Sigmoid colon (tissue), 7 donors: ENCODE results near the gene TDRD5. TPM values are rescaled to one million over a fixed set of nuclear protein-coding genes. Genes with fewer than 3 reads are reported as not detected.

ENCODE experiments used
- DNase-seq: peaks from one replicate; pipeline ENCODE4 v3.0.0-alpha.2; 2019
- H3K27ac ChIP-seq, 4 donors: fragments of 200-600 bp; sonication (generic); one replicate each; pipeline ENCODE4 v1.5.1; 2016 to 2019; ENCODE audit warnings: mild to moderate bottlenecking in 1 of 4
- H3K27me3 ChIP-seq, 3 donors: fragments of 200-600 bp; sonication (generic); one replicate each; pipeline ENCODE4 v1.5.1; 2019; ENCODE audit warnings: mild to moderate bottlenecking in 1 of 3
- H3K36me3 ChIP-seq, 4 donors: fragments of 200-600 bp; sonication (generic); one replicate each; pipeline ENCODE4 v1.5.1; 2016 to 2019
- H3K4me1 ChIP-seq, 4 donors: fragments of 200-600 bp; sonication (generic); one replicate each; pipeline ENCODE4 v1.5.1; 2017 to 2019
- H3K4me3 ChIP-seq, 4 donors: fragments of 200-600 bp; sonication (generic); one replicate each; pipeline ENCODE4 v1.5.1; 2017 to 2019; ENCODE audit warnings: mild to moderate bottlenecking in 2 of 4, moderate library complexity in 1 of 4
- H3K9me3 ChIP-seq, 4 donors: fragments of 200-600 bp in 3 of 4; sonication (generic) in 3 of 4; one replicate each; pipeline versions ENCODE4 v1.5.1 to v1.6.1; 2013 to 2019
- EP300 ChIP-seq, 4 donors: sonication (generic); formaldehyde crosslinking; IDR thresholded peaks; one replicate each; pipeline ENCODE4 v1.6.1; 2017; ENCODE audit warnings: antibody characterized with exemption in 4 of 4
- POLR2A ChIP-seq, 2 donors: fragments of 450-650 bp; IDR thresholded peaks; one replicate each; pipeline ENCODE4 v1.6.1; 2016; ENCODE audit warnings: antibody characterized with exemption in 2 of 2, mild to moderate bottlenecking in 2 of 2, moderate library complexity in 2 of 2
- POLR2AphosphoS5 ChIP-seq, 4 donors: sonication (generic); formaldehyde crosslinking; IDR thresholded peaks; one replicate each; pipeline ENCODE4 v1.6.1; 2017; ENCODE audit warnings: antibody characterized with exemption in 4 of 4
- WGBS, 2 donors: extraction: QIAGEN DNeasy Blood & Tissue Kit; methylation state at CpG; one replicate each; pipeline ENCODE4 v1.1.7; 2013; 5-methylcytosine and 5-hydroxymethylcytosine counted together
- intact Hi-C: fragments of 100-400 bp; cut with DNase I; formaldehyde crosslinking; loops from one replicate; pipeline ENCODE4 v1.15.1; 2023
- polyA plus RNA-seq, 3 donors: library from polyadenylated mRNA; stranded (reverse); fragments of 200-250 nt; gene quantifications; one replicate each; pipeline ENCODE4 v1.2.3, GENCODE V29; 2013
- total RNA-seq, 4 donors: library from RNA; depleted of rRNA; stranded (reverse); fragments of >200 nt; gene quantifications; one replicate each; pipeline ENCODE4 v1.1.0, GENCODE V29; 2016
- TF ChIP-seq, protein P1 (sequence below), 4 experiments: fragments of 450-650 bp in 3 of 4; fragments of 200-600 bp in 1 of 4; IDR thresholded peaks; one replicate each; pipeline ENCODE4 v1.5.1; 2016 to 2019; ENCODE audit warnings: antibody characterized with exemption in 4 of 4, mild to moderate bottlenecking in 3 of 4, moderate library complexity in 2 of 4
- donor health status: healthy with polysubstance abuse.
- donor health status: Bipolar disorder and iron deficiency.
- donor health status: healthy.

The TDRD5 gene
- total and polyA plus RNA-seq, 7 donors: 0.55 to 0.69 (median 0.60) TPM; not detected in 4

DNA sequence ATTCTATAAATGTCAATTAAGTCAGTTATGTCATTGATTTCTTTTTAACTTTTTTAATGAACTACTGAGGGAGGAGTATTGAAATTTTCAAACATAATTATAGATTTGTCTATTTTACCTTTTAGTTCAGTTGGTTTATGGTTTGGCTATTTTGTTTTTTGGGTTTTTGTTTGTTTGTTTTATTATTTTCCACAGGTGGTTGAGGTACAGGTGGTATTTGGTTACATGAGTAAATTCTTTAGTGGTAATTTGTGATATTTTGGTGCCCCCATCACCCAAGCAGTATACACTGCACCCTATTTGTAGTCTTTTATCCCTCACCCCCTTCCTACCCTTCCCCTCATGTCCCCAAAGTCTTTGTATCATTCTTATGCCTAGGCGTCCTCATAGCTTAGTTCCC lies 9.5 kb downstream of the TDRD5 start:
- peaks cover 0 to 7% (median 0%) of the 10 kb centered on the region in 4 donors for H3K9me3 ChIP-seq
- intact Hi-C loops: no loop called here
- DNase-seq: no peak
- H3K4me1 ChIP-seq: no peaks in the 10 kb centered on the region
- no peak overlapping the region for H3K27ac ChIP-seq
- peaks cover 0 to 7% (median 0%) of the 10 kb centered on the region in 3 donors for H3K27me3 ChIP-seq
- H3K36me3 ChIP-seq: no peaks in the 10 kb centered on the region
- no peak overlapping the region for H3K4me3 ChIP-seq
- no peak for TF ChIP-seq EP300 (IDR thresholded peaks at IDR 0.05)
- TF ChIP-seq, protein P1, sequence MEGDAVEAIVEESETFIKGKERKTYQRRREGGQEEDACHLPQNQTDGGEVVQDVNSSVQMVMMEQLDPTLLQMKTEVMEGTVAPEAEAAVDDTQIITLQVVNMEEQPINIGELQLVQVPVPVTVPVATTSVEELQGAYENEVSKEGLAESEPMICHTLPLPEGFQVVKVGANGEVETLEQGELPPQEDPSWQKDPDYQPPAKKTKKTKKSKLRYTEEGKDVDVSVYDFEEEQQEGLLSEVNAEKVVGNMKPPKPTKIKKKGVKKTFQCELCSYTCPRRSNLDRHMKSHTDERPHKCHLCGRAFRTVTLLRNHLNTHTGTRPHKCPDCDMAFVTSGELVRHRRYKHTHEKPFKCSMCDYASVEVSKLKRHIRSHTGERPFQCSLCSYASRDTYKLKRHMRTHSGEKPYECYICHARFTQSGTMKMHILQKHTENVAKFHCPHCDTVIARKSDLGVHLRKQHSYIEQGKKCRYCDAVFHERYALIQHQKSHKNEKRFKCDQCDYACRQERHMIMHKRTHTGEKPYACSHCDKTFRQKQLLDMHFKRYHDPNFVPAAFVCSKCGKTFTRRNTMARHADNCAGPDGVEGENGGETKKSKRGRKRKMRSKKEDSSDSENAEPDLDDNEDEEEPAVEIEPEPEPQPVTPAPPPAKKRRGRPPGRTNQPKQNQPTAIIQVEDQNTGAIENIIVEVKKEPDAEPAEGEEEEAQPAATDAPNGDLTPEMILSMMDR (IDR thresholded peaks at IDR 0.05): no peak
- no peak for TF ChIP-seq POLR2A (IDR thresholded peaks at IDR 0.05)
- no peak for TF ChIP-seq POLR2AphosphoS5 (IDR thresholded peaks at IDR 0.05)
- WGBS, 2 donors: 90 to 95% methylated on average over 1 of the region's 1 CpG

DNA sequence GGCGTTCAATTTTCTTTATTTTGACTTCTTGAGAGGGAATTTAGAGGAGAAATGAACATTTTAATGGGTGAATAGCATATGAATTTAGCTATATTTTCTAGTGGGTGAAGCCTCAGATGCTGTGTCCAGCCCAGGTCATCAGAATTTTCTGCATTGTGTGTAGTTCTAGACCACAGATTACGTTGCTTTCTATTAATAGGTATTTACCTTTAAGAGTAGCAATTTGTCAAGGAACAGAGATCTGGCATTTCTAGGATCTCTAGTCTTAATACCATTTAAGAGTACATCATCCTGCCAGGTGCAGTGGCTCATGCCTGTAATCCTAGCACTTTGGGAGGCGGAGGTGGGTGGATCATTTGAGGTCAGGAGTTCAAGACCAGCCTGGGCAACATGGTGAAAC lies 20.7 kb downstream of the TDRD5 start:
- intact Hi-C loops: no loop called here
- WGBS, 2 donors: 86 to 87% methylated on average over 3 of the region's 3 CpGs
- no peaks in the 10 kb centered on the region for H3K4me1 ChIP-seq
- H3K36me3 ChIP-seq: no peaks in the 10 kb centered on the region
- TF ChIP-seq, protein P1 (IDR thresholded peaks at IDR 0.05): no peak
- TF ChIP-seq POLR2AphosphoS5 (IDR thresholded peaks at IDR 0.05): no peak
- TF ChIP-seq POLR2A (IDR thresholded peaks at IDR 0.05): no peak
- no peak for TF ChIP-seq EP300 (IDR thresholded peaks at IDR 0.05)
- H3K27ac ChIP-seq: no peak overlapping the region
- H3K9me3 ChIP-seq: no peaks in the 10 kb centered on the region
- no peak for DNase-seq
- H3K4me3 ChIP-seq: no peak overlapping the region
- no peaks in the 10 kb centered on the region for H3K27me3 ChIP-seq

DNA sequence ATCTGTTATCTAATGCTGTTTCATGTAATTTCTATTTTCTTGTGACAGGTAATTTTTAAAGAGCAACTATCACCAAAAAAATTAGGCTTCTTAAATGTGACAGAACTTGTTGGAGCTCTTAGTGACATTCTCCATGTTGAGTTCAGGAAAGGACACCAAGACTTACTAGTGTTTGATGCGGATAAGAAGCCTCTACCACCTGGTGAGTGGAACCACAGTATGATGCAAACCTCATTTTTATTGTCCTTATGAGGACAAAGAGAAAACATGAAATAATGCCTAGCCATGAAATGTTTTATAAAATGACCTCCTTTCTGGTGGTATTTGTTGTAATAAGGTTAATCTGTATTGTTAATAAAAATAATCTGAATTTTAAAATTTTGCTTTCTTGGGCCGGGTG lies 39.1 kb downstream of the TDRD5 start:
- no peak for DNase-seq
- Histone ChIP-seq H3K27ac (no peak overlapping the region), H3K4me1 (no peaks in the 10 kb centered on the region), H3K4me3 (no peak overlapping the region), H3K36me3 (no peaks in the 10 kb centered on the region), H3K9me3 (no peaks in the 10 kb centered on the region), H3K27me3 (no peaks in the 10 kb centered on the region)
- 91 to 97% methylated on average over 2 of the region's 2 CpGs for WGBS, 2 donors
- TF ChIP-seq POLR2AphosphoS5 (IDR thresholded peaks at IDR 0.05): no peak
- TF ChIP-seq, protein P1 (IDR thresholded peaks at IDR 0.05): no peak
- TF ChIP-seq POLR2A (IDR thresholded peaks at IDR 0.05): no peak
- TF ChIP-seq EP300 (IDR thresholded peaks at IDR 0.05): no peak
- intact Hi-C loops: no loop called here

DNA sequence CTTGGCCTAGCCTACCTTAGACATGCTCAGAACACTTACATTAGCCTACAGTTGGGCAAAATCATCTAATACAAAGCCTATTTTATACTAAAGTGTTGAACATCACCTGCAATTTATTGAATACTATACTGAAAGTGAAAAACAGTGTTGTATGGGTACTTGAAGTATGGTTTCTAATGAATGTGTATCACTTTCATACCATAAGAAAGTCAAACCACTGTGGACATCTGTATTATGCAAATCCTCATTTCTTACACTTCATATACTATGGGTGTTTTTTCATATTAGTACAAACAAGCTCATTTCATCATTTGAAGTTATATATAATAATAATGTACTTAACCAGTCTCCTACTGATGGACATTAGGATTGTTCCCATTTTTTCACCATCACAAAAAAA lies 41.2 kb downstream of the TDRD5 start:
- TF ChIP-seq POLR2A (IDR thresholded peaks at IDR 0.05): no peak
- TF ChIP-seq, protein P1 (IDR thresholded peaks at IDR 0.05): no peak
- no peak for TF ChIP-seq EP300 (IDR thresholded peaks at IDR 0.05)
- H3K36me3 ChIP-seq: no peaks in the 10 kb centered on the region
- no peak overlapping the region for H3K27ac ChIP-seq
- no peak overlapping the region for H3K4me3 ChIP-seq
- H3K4me1 ChIP-seq: no peaks in the 10 kb centered on the region
- intact Hi-C loops: no loop called here
- no peaks in the 10 kb centered on the region for H3K9me3 ChIP-seq
- DNase-seq: no peak
- no peaks in the 10 kb centered on the region for H3K27me3 ChIP-seq

DNA sequence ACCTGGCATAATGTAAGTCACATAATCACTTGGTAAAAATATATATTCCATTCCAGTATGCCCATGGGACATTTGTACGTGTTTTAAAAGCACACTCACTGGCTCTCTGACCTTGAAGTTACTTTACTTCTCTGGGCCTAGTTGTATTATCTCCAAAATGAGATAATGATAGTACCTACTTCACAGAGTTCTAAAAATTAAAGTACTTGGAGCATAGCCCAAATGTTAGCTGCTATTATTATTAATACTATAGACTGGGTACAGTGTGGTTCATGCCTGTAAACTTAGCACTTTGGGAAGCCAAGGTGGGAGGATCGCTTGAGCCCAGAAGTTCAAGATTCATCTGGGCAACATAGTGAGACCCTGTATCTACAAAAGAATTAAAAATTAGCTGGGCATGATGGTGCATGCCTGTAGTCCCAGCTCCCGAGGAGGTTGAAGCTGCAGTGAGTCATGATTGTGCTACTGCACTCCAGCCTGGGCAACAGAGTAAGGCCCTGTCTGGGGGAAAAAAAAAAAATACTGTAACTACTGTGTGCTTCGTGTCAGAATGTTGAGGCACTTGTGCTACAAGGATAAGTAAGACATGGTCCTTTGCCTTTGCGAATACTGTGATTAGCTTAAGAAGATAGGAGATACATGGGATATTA lies 45.7 kb downstream of the TDRD5 start:
- Histone ChIP-seq H3K4me3 (no peak overlapping the region), H3K36me3 (no peaks in the 10 kb centered on the region), H3K27me3 (no peaks in the 10 kb centered on the region), H3K27ac (no peak overlapping the region), H3K9me3 (no peaks in the 10 kb centered on the region), H3K4me1 (no peaks in the 10 kb centered on the region)
- TF ChIP-seq EP300 (IDR thresholded peaks at IDR 0.05): no peak
- no peak for TF ChIP-seq POLR2AphosphoS5 (IDR thresholded peaks at IDR 0.05)
- TF ChIP-seq, protein P1 (IDR thresholded peaks at IDR 0.05): no peak
- no peak for TF ChIP-seq POLR2A (IDR thresholded peaks at IDR 0.05)
- DNase-seq: no peak
- intact Hi-C loops: no loop called here
- WGBS, 2 donors: 71 to 85% methylated on average over 5 of the region's 5 CpGs
